Neuronal stem cell (in vitro differentiated cells): ENCODE data around the gene SLC39A7.

Source experiments
- DNase-seq: peaks from one replicate; pipeline ENCODE4 v3.0.0-alpha.2; 2013; ENCODE audit warnings: low spot score
- H2AFZ ChIP-seq: one replicate; pipeline ENCODE4 v1.6.1; 2013; ENCODE audit warnings: mild to moderate bottlenecking, low read length, inconsistent platforms
- H2AK5ac ChIP-seq: 2 replicates; pipeline ENCODE4 v1.6.1; 2013; ENCODE audit warnings: low read depth, mild to moderate bottlenecking, inconsistent platforms, low read length, moderate library complexity, mixed read lengths
- H2BK120ac ChIP-seq: 2 replicates; pipeline ENCODE4 v1.6.1; 2013; ENCODE audit warnings: low read depth, mild to moderate bottlenecking, inconsistent platforms, low read length, moderate library complexity, mixed read lengths
- H2BK12ac ChIP-seq: one replicate; pipeline ENCODE4 v1.6.1; 2013; ENCODE audit warnings: low read length, inconsistent platforms
- H2BK15ac ChIP-seq: 2 replicates; pipeline ENCODE4 v1.6.1; 2013; ENCODE audit warnings: mild to moderate bottlenecking, low read length, inconsistent platforms, mixed read lengths
- H2BK5ac ChIP-seq: one replicate; pipeline ENCODE4 v1.6.1; 2013; ENCODE audit warnings: inconsistent platforms, mild to moderate bottlenecking, low read length, moderate library complexity
- H3K14ac ChIP-seq: one replicate; pipeline ENCODE4 v1.6.1; 2013; ENCODE audit warnings: low read length, inconsistent platforms
- H3K18ac ChIP-seq: 2 replicates; pipeline ENCODE4 v1.6.1; 2013; ENCODE audit warnings: low read length, inconsistent platforms
- H3K23ac ChIP-seq: 2 replicates; pipeline ENCODE4 v1.6.1; 2013; ENCODE audit warnings: low read depth, mild to moderate bottlenecking, mixed read lengths, low read length, inconsistent platforms; ENCODE audit not compliant: poor library complexity
- H3K27ac ChIP-seq: replicated peaks from 3 replicates; pipeline ENCODE4 v1.5.1; 2013; ENCODE audit warnings: low read length, inconsistent platforms
- H3K27me3 ChIP-seq, 3 experiments: 2 replicates each; pipeline ENCODE4 v1.6.1; 2013; ENCODE audit warnings: low read length in 3 of 3, mild to moderate bottlenecking in 2 of 3, inconsistent platforms in 1 of 3, low read depth in 1 of 3, mixed read lengths in 1 of 3, moderate library complexity in 1 of 3; ENCODE audit not compliant: control insufficient read depth in 3 of 3, insufficient read depth in 3 of 3
- H3K36me3 ChIP-seq, 2 donors: replicated peaks in 1 of 2; 2 replicates each; pipeline ENCODE4 v1.6.1; 2013; ENCODE audit warnings: low read length in 2 of 2; ENCODE audit not compliant: control insufficient read depth in 2 of 2, insufficient read depth in 2 of 2
- H3K4ac ChIP-seq: 2 replicates; pipeline ENCODE4 v1.6.1; 2013; ENCODE audit warnings: inconsistent platforms, mild to moderate bottlenecking, low read length, moderate library complexity
- H3K4me1 ChIP-seq, 2 donors: 1 replicate in 1 of 2; 2 replicates in 1 of 2; pipeline ENCODE4 v1.6.1; 2013; ENCODE audit warnings: low read length in 2 of 2, low read depth in 1 of 2; ENCODE audit not compliant: control insufficient read depth in 2 of 2, insufficient read depth in 1 of 2
- H3K4me2 ChIP-seq: one replicate; pipeline ENCODE4 v1.6.1; 2013; ENCODE audit warnings: mild to moderate bottlenecking, low read length, inconsistent platforms; ENCODE audit not compliant: insufficient read depth, poor library complexity, severe bottlenecking
- H3K4me3 ChIP-seq, 2 donors: 2 replicates each; pipeline ENCODE4 v1.5.1; 2013; ENCODE audit warnings: low read length in 2 of 2, mild to moderate bottlenecking in 2 of 2, inconsistent platforms in 1 of 2, moderate library complexity in 1 of 2
- H3K79me1 ChIP-seq: one replicate; pipeline ENCODE4 v1.6.1; 2013; ENCODE audit warnings: low read depth, mild to moderate bottlenecking, inconsistent platforms, low read length, moderate library complexity
- H3K9ac ChIP-seq: one replicate; pipeline ENCODE4 v1.6.1; 2013; ENCODE audit warnings: mild to moderate bottlenecking, low read depth, low read length, inconsistent platforms; ENCODE audit not compliant: poor library complexity
- H3K9me3 ChIP-seq, 2 donors: replicated peaks in 1 of 2; 2 replicates each; pipeline versions ENCODE3 to v1.6.1; 2013; ENCODE audit warnings: low read length in 2 of 2, mild to moderate bottlenecking in 2 of 2, inconsistent platforms in 1 of 2, low read depth in 1 of 2, mixed read lengths in 1 of 2, moderate library complexity in 1 of 2; ENCODE audit not compliant: control insufficient read depth in 2 of 2, insufficient read depth in 1 of 2
- H4K8ac ChIP-seq: one replicate; pipeline ENCODE4 v1.6.1; 2013; ENCODE audit warnings: low read depth, mild to moderate bottlenecking, inconsistent platforms, low read length, moderate library complexity
- H4K91ac ChIP-seq: one replicate; pipeline ENCODE4 v1.6.1; 2013; ENCODE audit warnings: low read length, low read depth, mild to moderate bottlenecking, inconsistent platforms; ENCODE audit not compliant: poor library complexity
- WGBS, 2 donors: extraction: QIAGEN DNeasy Blood & Tissue Kit; methylation state at CpG; one replicate each; pipeline ENCODE4 v1.1.7; 2013; ENCODE audit warnings: missing lambda C conversion rate in 2 of 2, mixed read lengths in 1 of 2; ENCODE audit not compliant: insufficient read length in 2 of 2, insufficient replicate concordance in 1 of 2; ENCODE audit errors: extremely low coverage in 2 of 2; 5-methylcytosine and 5-hydroxymethylcytosine counted together

SLC39A7 gene

DNA sequence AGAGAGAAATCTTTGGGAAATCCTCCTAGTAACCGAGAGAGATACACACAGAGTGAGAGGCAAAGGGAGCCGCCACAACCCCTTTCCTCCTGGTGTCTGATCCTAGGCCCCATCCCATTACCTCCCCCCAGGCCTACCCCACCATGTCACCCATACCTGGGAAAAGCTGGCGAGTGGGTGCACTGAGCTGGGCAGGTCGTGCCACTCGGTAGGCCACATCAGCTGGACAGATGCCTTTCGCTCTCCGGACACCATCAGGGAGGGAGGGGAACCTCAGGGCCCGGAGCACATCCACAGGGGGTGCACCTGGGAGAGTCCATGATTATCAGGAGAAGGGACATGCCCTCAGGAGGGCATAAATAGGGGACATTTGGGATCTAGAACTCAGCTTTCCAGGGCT lies 11.5 kb upstream of the SLC39A7 start:
- peaks cover 1 to 7% of the 10 kb centered on the region in 2 donors for H3K36me3 ChIP-seq
- H2AK5ac ChIP-seq = peak overlapping the region; percentile 47
- no CpG with 5 or more reads among the region's 8 CpGs for WGBS, 2 donors
- no peak overlapping the region for H2AFZ ChIP-seq
- no peak for DNase-seq
- no peak overlapping the region for H3K23ac ChIP-seq
- H3K27me3 ChIP-seq = peaks cover 4 to 22% (median 18%) of the 10 kb centered on the region in 3 experiments
- no peak overlapping the region for H3K27ac ChIP-seq
- peak overlapping the region; percentile 2 for H3K18ac ChIP-seq
- H2BK15ac ChIP-seq = peak overlapping the region; percentile 24
- no peak overlapping the region for H2BK12ac ChIP-seq
- H3K9ac ChIP-seq = no peak overlapping the region
- no peaks in the 10 kb centered on the region for H3K79me1 ChIP-seq
- H4K8ac ChIP-seq = no peak overlapping the region
- no peak overlapping the region for H3K4me3 ChIP-seq
- H2BK120ac ChIP-seq = no peak overlapping the region
- H2BK5ac ChIP-seq = no peak overlapping the region
- peaks cover 3 to 11% of the 10 kb centered on the region in 2 donors for H3K4me1 ChIP-seq
- no peak overlapping the region for H3K4ac ChIP-seq
- H3K4me2 ChIP-seq = no peak overlapping the region
- no peak overlapping the region for H4K91ac ChIP-seq
- peaks cover 0 to under 1% of the 10 kb centered on the region in 2 donors for H3K9me3 ChIP-seq
- H3K14ac ChIP-seq = no peak overlapping the region

DNA sequence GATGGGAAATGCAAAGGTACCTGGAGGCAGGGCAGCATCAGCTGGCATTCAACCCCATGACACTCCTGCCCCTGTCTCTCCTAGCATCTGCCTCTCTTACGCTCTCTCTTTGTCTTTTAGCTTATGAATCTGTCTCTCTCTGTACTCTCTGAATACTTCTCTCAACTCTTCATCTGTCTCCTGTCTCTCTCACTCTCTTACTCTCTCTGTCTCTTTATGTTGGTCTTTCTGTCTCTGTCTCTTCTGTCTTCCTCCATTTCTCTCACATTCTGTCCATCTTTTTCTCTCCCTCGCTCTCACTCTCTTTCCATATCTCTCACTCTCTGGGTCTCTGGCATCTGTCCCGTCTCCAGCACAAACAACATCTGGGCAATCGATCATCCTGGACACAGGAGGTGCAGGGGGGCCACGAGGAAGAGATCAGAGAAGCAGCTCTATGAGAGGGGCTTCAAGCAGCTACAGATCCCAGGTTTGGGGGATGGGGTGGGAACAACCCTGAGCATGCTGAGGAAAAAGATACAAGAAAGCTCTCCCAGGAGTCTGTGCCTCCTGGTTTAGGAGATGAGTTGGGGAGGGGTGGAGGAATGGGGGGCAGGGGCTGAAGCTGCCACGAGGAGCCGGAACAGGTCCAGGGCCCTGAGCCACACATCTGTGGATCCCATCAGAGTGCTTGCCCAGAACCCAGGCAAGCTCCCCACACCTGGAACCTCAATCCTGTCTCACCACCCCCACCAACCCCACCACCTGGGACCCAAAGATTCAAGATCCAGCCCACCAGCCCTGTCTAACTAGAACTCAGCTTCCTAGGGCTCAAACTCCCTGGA lies 10.8 kb upstream of the SLC39A7 start:
- no peak overlapping the region for H3K18ac ChIP-seq
- H3K27me3 ChIP-seq = peaks cover 4 to 22% (median 18%) of the 10 kb centered on the region in 3 experiments
- no peak overlapping the region for H3K4me3 ChIP-seq
- H3K9me3 ChIP-seq = no peaks in the 10 kb centered on the region
- no peak overlapping the region for H3K14ac ChIP-seq
- no peak overlapping the region for H3K4me2 ChIP-seq
- H3K4me1 ChIP-seq = peaks cover 3 to 11% of the 10 kb centered on the region in 2 donors
- H4K91ac ChIP-seq = no peak overlapping the region
- no peak overlapping the region for H3K4ac ChIP-seq
- H3K9ac ChIP-seq = no peak overlapping the region
- H3K27ac ChIP-seq = no peak overlapping the region
- no peak overlapping the region for H2BK5ac ChIP-seq
- H2BK120ac ChIP-seq = no peak overlapping the region
- H4K8ac ChIP-seq = no peak overlapping the region
- peak overlapping the region; percentile 47 for H2AK5ac ChIP-seq
- no peak for DNase-seq
- H3K23ac ChIP-seq = no peak overlapping the region
- WGBS, 2 donors = 100% methylated on average over 1 of the region's 7 CpGs; no CpG with 5 or more reads in 1 of the 2 donors
- H3K36me3 ChIP-seq = peaks cover 6 to 14% of the 10 kb centered on the region in 2 donors
- peak overlapping the region; percentile 15 for H2BK15ac ChIP-seq
- H2AFZ ChIP-seq = no peak overlapping the region
- no peak overlapping the region for H2BK12ac ChIP-seq
- no peaks in the 10 kb centered on the region for H3K79me1 ChIP-seq

DNA sequence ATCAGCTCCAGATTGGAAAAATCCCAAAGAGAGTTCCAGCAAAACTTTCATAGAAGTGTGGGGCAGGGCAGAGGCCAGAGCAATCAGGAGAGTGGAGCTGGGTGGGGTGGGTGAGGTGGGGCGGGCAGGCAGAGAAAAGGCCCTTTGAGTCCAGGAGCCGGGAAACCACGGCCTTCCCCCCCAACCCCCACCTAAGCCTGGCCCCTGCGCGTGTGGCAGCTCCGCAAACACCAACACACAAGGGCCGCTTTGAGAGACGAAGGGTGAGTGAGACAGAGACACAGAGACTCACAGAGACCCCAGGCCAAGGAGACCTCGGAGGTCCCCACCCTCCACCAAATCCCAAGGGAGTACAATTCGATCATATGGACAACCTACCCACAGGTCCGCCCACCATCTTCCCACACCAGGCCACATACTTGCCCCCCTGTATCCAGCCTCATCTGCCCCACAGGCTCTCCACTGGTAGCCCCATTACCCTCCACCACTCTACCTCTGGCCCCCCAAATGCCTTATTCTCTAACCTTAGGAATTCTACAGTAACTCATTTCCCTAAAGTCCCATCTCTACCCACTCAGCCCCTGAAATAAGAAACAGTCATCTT lies 10.1 kb upstream of the SLC39A7 start:
- Histone ChIP-seq H3K27ac (no peak overlapping the region), H2BK120ac (peak overlapping the region; percentile 2), H3K4ac (no peak overlapping the region), H3K14ac (no peak overlapping the region), H3K18ac (no peak overlapping the region), H2BK15ac (no peak overlapping the region), H3K79me1 (no peaks in the 10 kb centered on the region), H3K4me2 (no peak overlapping the region), H3K9me3 (no peaks in the 10 kb centered on the region), H2BK12ac (no peak overlapping the region), H4K8ac (no peak overlapping the region), H3K9ac (no peak overlapping the region), H2BK5ac (no peak overlapping the region), H2AK5ac (peak overlapping the region; percentile 71), H3K27me3 (peaks cover 4 to 22% (median 18%) of the 10 kb centered on the region in 3 experiments), H3K4me3 (no peak overlapping the region), H2AFZ (no peak overlapping the region), H3K4me1 (peaks cover 3 to 11% of the 10 kb centered on the region in 2 donors), H4K91ac (no peak overlapping the region), H3K23ac (no peak overlapping the region), H3K36me3 (peaks cover 14 to 22% of the 10 kb centered on the region in 2 donors)
- no peak for DNase-seq
- WGBS, 2 donors = no CpG with 5 or more reads among the region's 11 CpGs
